Subcutaneous adipose tissue (tissue), 4 donors: ENCODE data around the gene HAL. TPM values are rescaled to one million over a fixed set of nuclear protein-coding genes. Genes with fewer than 3 reads are reported as not detected.

Source experiments
- total RNA-seq, 4 donors: library from RNA; depleted of rRNA; stranded (reverse); fragments of >200 nt; gene quantifications; one replicate each; pipeline ENCODE4 v1.1.0, GENCODE V29; 2016
- TF ChIP-seq, protein P1 (sequence below): fragments of 450-650 bp; IDR thresholded peaks from one replicate; pipeline ENCODE4 v1.5.1; 2016; ENCODE audit warnings: low read depth, mild to moderate bottlenecking, control low read depth, antibody characterized with exemption, moderate library complexity

HAL gene
- total RNA-seq, 4 donors from 2014 or later, result 0.65 to 5.5 (median 1.4) TPM

DNA sequence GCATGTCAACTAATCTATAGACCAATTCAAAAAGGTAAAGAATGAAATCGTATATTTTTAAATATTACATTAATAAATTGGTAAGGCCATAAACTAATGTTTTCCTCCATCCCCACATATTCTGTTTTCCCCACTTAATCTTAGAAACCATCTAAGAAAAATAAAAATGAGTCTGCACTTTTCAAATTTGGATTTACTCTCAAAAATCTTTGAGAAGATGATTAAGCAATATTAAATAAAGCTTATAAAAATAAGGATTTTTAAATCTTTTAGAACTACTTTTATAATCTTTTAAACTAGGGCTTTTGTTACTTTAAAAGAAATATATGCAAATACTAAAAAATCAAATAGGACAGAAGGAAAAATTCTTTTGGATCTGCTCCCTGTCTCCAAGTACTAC lies 10.6 kb upstream of the HAL start:
- TF ChIP-seq, protein P1, sequence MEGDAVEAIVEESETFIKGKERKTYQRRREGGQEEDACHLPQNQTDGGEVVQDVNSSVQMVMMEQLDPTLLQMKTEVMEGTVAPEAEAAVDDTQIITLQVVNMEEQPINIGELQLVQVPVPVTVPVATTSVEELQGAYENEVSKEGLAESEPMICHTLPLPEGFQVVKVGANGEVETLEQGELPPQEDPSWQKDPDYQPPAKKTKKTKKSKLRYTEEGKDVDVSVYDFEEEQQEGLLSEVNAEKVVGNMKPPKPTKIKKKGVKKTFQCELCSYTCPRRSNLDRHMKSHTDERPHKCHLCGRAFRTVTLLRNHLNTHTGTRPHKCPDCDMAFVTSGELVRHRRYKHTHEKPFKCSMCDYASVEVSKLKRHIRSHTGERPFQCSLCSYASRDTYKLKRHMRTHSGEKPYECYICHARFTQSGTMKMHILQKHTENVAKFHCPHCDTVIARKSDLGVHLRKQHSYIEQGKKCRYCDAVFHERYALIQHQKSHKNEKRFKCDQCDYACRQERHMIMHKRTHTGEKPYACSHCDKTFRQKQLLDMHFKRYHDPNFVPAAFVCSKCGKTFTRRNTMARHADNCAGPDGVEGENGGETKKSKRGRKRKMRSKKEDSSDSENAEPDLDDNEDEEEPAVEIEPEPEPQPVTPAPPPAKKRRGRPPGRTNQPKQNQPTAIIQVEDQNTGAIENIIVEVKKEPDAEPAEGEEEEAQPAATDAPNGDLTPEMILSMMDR, result no peak

DNA sequence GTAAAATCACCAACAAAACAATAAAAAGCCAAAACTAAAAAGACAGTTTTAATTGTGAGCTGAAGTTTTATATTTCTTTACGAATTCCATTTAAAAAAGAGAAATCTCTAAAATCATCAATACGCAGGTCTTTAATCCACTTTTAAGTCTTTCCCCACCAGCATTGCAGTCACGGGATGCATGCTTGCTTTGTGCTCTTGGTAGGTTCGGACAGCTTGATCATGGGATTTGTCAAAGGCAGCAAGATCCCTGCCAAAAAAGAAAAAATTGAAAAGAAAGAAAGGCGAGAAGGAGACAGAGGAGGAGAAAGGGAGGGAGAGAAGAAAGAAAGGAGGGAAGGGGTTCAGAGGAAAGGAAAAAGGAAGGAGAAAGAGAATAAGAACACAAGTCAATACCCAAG lies 4.7 kb upstream of the HAL start:
- TF ChIP-seq, protein P1, result no peak

DNA sequence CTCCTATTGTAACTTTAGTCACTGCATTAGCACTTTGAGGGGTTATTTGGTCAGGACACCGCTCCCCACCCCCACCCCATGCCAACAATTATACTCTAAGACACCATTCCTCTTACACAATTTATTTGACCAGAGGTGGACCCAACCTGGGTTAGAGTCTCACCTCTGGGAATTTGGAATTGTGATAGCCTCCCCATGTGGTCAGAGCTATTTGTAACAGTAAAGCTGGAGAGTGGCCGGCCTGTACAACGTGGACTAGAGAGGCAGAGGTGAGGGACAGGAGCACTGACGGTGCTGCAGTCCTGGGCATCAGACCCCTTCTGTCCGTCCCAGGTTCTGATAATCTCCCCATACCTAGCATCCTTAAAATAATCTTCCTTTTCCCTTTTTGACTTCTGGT lies 3.3 kb upstream of the HAL start:
- TF ChIP-seq, protein P1, result no peak

DNA sequence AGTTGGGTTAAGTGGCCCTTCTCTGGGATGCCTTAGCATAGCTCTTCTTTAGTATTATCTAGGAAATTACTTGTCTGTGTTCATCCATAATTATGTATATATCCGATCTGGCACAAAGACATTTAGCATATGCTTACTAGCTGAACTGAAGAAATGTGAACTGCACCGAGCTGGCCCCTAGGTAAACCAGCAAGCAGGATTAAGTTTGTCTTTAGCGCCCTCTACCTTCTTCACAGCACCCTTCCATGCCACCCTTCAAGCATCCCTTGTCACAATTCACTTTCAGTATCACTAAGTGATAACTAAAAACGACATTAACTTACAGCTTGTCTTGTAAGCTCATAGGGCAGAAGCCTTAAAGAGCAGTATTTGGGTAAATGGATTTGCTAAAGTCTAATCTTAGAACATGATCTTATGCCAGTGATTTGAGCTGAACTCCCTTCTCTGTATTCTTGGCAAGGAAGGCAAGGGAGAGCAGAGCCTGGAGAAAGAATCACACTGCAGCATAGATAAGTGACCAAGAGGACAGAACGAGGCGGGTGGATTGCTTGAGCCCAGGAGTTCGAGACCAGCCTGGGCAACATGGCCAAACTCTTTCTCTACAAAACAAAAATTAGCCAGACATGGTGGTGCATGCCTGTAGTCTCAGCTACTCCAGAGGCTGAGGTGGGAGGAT lies 2.6 kb upstream of the HAL start:
- TF ChIP-seq, protein P1, result no peak

DNA sequence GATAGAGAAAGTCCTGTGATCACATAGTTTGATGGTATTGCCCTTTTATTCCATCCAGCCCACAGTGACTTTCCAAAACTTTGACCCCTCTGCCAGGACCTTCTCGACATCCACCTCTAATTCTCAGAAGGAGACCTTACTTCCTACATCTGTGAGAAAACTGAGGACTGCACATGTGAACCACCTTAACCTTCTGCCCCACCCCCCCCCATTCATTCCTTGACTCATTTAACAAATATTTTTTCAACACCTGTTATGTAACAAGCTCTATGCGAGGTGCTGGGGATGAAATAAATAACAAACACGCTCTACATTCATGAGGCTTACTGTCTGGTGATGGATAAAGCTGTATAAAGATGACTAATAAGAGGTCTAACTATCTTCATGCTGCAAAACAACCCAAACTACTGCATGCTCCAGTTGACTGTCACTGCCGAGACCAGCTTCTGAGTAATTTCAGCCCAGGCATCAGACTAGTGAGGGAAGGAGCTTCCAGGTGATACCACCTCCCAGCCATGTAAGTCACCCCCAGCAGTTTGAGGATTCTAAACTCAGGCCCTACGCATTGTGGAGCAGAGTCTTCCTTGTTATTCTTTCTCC lies 1.9 kb upstream of the HAL start:
- TF ChIP-seq, protein P1, result no peak

DNA sequence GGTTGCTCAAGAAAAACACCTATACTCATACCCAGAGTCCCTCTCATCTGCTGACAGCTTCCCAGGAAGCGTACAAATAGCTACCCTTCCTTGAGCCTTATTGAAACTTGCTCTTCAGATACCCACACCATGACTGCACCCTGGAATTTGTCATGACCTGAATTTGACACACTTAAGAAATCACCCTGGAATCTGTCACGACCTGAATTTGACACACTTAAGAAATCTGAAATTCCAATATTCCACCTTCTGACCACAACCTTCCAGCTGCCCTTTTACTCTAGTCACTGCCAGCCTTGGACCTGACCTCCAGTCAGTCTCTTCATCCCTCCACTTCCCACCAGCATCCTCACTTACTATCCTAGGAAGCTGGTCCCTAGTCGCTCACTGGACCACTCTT lies 1.1 kb upstream of the HAL start:
- TF ChIP-seq, protein P1, result no peak

DNA sequence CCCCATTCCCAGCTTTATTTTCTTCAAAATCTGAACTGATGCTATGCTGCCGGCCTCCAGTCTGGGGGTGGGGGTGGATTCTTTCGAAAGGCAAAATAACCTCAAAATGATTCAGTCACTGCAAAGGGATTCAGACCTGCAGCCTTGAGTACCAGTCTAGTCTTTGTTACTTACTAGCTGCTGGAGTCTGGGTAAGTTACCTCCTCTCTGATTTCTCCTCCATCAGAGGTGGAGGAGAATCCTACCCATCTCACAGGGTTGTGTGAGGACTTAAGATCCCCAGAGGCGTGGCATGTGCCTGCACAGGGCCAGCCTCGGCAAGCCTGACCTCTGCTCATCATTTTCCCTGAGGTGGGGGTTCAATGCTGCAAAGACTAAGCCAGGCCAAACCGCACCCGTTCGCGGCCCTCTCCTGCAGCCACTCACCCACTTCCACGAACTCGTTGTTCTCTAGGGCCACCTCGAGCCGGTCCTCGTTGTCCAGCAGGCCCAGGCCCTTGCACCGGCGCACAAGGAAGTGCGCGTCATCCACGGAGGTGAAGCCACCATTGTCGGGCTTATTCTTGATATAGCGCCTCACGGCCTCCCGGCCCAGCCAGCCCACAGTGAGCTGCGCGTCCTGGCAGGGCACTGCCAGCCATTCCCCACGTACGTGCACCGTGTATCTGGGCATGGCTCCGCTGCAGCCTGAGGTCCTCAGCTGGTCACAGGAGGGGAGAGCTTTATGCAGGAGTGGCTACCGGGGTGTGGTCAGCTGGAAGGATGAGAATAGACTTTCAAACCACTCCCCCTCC lies 709 bp downstream of the HAL start:
- TF ChIP-seq, protein P1, result no peak
